Measurements from ENCODE around the gene DBH. TPM values are rescaled to one million over a fixed set of nuclear protein-coding genes. Genes with fewer than 3 reads are reported as not detected.

DBH gene
- polyA plus RNA-seq, 3 donors = not detected

DNA sequence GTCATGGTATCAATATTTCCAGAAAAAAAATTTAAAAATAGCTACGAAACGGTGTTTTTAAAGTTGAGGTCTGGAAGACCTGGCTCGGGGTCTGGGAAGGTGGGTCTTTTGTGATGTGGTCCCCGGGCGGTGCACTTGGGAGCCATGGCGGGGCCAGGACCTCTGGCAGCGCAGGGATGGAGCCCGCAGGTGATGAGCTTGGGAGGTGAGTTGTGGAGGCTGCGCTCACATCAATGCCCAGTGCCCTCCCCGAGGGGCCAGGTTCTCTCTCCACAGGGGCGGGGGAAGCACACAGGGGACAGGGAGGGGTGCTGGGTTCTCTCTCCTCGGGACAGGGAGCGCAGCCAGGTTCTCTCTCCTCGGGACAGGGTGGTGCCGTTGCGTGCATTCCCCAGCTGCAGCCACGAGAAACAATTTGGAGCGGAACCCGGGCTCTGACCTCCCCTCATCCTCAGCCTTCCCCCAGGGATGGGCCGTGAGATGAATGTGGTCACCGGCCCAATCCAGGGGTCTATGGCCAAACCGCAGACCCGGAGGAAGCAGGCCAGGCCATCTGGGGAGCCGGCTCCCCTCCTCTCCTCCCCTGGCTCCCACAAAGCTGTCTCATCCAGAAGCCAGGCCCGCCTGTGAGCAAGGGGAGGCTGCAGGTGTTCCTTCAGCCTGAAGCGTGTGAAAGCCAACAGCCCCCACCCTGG is 25.8 kb downstream of the DBH start:
- 90% methylated on average over 15 of the region's 26 CpGs for WGBS (ENCODE audit: insufficient coverage)
- intact Hi-C loops (cut with micrococcal nuclease) = no loop called here
- H3K27me3 ChIP-seq (ENCODE audit: control insufficient read depth in 2 of 2, insufficient read depth in 2 of 2, low read length in 2 of 2) = peaks cover 0 to 27% of the 10 kb centered on the region in 2 donors

DNA sequence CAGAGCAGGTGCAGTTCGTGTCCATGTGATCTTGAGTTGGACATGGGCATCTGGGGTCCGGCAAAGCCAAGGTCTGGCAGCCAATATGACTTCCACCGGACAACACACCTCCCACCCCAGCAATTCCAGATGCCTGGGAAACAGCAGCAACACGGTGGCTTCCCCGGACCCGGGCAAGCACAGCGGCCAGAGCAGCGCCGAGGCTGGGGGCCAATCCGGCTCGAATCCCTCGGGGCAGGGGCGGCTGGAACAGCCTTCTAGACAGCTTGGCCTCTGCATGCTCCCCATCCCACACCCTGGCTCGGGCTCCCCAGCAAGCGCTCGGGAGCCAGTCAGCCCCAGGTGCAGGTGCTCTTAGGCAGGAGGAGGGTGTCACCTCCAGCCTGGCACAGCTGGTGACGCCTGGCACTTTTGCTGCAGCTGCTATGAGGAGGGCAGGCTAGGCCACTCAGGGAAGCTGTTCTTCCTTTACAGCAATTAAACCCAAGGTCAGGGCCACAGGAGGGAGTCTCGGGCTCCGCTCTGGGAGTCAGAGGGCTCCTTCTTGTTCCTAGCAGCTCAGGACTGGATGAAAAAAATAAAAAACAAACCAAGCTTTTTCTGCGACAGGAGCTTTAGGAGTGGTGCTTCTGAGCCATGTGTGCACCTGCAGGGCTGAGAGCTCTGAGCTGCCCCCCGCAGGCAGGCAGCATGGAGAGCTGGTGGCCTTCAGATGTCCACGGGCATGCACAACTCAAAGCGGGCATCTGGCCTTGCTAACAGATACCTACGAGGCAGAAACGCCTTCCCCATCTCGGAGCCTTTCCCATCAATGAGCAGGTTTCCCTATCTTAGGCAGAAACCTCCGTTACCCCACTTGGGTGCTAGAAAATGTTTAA is 28.2 kb downstream of the DBH start:
- H3K27ac ChIP-seq (ENCODE audit: low read depth in 1 of 2, low read length in 2 of 2) = no peak overlapping the region
- no peak overlapping the region for H3K4me2 ChIP-seq (replicated peaks; ENCODE audit: extremely low read depth, low read length, poor library complexity, severe bottlenecking)
- no peaks in the 10 kb centered on the region for H3K9me3 ChIP-seq (replicated peaks in 1 of 2; ENCODE audit: control insufficient read depth in 1 of 2, insufficient read depth in 1 of 2, low read length in 2 of 2)
- no peak overlapping the region for H3K4me3 ChIP-seq (replicated peaks in 1 of 3; ENCODE audit: low read depth in 2 of 3, low read length in 3 of 3)
- no peaks in the 10 kb centered on the region for H3K36me3 Mint-ChIP-seq
- DNase-seq = no peak
- no peak overlapping the region for H3K9ac ChIP-seq (ENCODE audit: insufficient read depth, low read length, poor library complexity, severe bottlenecking)
- intact Hi-C loops (cut with micrococcal nuclease) = no loop called here
- WGBS (ENCODE audit: insufficient coverage) = 96% methylated on average over 19 of the region's 27 CpGs
- no peak overlapping the region for H2AFZ ChIP-seq (ENCODE audit: insufficient read depth, low read depth, low read length, poor library complexity, severe bottlenecking)
- H3K4me1 ChIP-seq (ENCODE audit: control insufficient read depth in 1 of 2, insufficient read depth in 2 of 2, low read length in 2 of 2) = no peaks in the 10 kb centered on the region
- peaks cover 0 to 10% of the 10 kb centered on the region in 2 donors for H3K27me3 ChIP-seq (ENCODE audit: control insufficient read depth in 2 of 2, insufficient read depth in 2 of 2, low read length in 2 of 2)
- H3K4me1 Mint-ChIP-seq = no peaks in the 10 kb centered on the region
- peaks cover 0 to 2% (median 0%) of the 10 kb centered on the region in 7 donors for H3K9me3 Mint-ChIP-seq
- no peak overlapping the region for H3K4me3 Mint-ChIP-seq
- TF ChIP-seq, protein P1, sequence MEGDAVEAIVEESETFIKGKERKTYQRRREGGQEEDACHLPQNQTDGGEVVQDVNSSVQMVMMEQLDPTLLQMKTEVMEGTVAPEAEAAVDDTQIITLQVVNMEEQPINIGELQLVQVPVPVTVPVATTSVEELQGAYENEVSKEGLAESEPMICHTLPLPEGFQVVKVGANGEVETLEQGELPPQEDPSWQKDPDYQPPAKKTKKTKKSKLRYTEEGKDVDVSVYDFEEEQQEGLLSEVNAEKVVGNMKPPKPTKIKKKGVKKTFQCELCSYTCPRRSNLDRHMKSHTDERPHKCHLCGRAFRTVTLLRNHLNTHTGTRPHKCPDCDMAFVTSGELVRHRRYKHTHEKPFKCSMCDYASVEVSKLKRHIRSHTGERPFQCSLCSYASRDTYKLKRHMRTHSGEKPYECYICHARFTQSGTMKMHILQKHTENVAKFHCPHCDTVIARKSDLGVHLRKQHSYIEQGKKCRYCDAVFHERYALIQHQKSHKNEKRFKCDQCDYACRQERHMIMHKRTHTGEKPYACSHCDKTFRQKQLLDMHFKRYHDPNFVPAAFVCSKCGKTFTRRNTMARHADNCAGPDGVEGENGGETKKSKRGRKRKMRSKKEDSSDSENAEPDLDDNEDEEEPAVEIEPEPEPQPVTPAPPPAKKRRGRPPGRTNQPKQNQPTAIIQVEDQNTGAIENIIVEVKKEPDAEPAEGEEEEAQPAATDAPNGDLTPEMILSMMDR (IDR thresholded peaks at IDR 0.05) = no peak
- H3K36me3 ChIP-seq (replicated peaks in 1 of 2; ENCODE audit: control insufficient read depth in 1 of 2, insufficient read depth in 2 of 2, low read length in 2 of 2) = no peaks in the 10 kb centered on the region
- peaks cover 16 to 21% (median 18%) of the 10 kb centered on the region in 3 donors for H3K27me3 Mint-ChIP-seq (ENCODE audit: low read depth in 3 of 3)
- H3K79me2 ChIP-seq (ENCODE audit: insufficient read depth, low read length) = no peaks in the 10 kb centered on the region
- H4K20me1 ChIP-seq (ENCODE audit: insufficient read depth, low read length) = no peaks in the 10 kb centered on the region
- H3K27ac Mint-ChIP-seq = no peak overlapping the region

More for the DNA sequence above, 25.8 kb downstream of the DBH start:
- H3K4me3 ChIP-seq (replicated peaks in 1 of 3; ENCODE audit: low read depth in 2 of 3, low read length in 3 of 3) = no peak overlapping the region
- H3K36me3 ChIP-seq (replicated peaks in 1 of 2; ENCODE audit: control insufficient read depth in 1 of 2, insufficient read depth in 2 of 2, low read length in 2 of 2) = no peaks in the 10 kb centered on the region
- no peak overlapping the region for H3K4me2 ChIP-seq (replicated peaks; ENCODE audit: extremely low read depth, low read length, poor library complexity, severe bottlenecking)
- Mint-ChIP-seq H3K4me1 (no peaks in the 10 kb centered on the region), H3K9me3 (no peaks in the 10 kb centered on the region), H3K27me3 (ENCODE audit: low read depth in 3 of 3) (peaks cover 38 to 42% (median 38%) of the 10 kb centered on the region in 3 donors), H3K27ac (no peak overlapping the region), H3K4me3 (no peak overlapping the region), H3K36me3 (no peaks in the 10 kb centered on the region)
- H3K9ac ChIP-seq (ENCODE audit: insufficient read depth, low read length, poor library complexity, severe bottlenecking) = no peak overlapping the region
- DNase-seq = no peak
- no peaks in the 10 kb centered on the region for H3K4me1 ChIP-seq (ENCODE audit: control insufficient read depth in 1 of 2, insufficient read depth in 2 of 2, low read length in 2 of 2)
- no peaks in the 10 kb centered on the region for H3K9me3 ChIP-seq (replicated peaks in 1 of 2; ENCODE audit: control insufficient read depth in 1 of 2, insufficient read depth in 1 of 2, low read length in 2 of 2)
- H4K20me1 ChIP-seq (ENCODE audit: insufficient read depth, low read length) = no peaks in the 10 kb centered on the region
- TF ChIP-seq, protein P1 (IDR thresholded peaks at IDR 0.05) = no peak
- H2AFZ ChIP-seq (ENCODE audit: insufficient read depth, low read depth, low read length, poor library complexity, severe bottlenecking) = no peak overlapping the region
- H3K79me2 ChIP-seq (ENCODE audit: insufficient read depth, low read length) = no peaks in the 10 kb centered on the region
- no peak overlapping the region for H3K27ac ChIP-seq (ENCODE audit: low read depth in 1 of 2, low read length in 2 of 2)

Data from CD14-positive monocyte (primary cell).